ENCODE data around the gene PLA2G4E. TPM values are rescaled to one million over a fixed set of nuclear protein-coding genes. Genes with fewer than 3 reads are reported as not detected.

The PLA2G4E gene
- total RNA-seq, 1 experiment from 2014 or later, result not detected

DNA sequence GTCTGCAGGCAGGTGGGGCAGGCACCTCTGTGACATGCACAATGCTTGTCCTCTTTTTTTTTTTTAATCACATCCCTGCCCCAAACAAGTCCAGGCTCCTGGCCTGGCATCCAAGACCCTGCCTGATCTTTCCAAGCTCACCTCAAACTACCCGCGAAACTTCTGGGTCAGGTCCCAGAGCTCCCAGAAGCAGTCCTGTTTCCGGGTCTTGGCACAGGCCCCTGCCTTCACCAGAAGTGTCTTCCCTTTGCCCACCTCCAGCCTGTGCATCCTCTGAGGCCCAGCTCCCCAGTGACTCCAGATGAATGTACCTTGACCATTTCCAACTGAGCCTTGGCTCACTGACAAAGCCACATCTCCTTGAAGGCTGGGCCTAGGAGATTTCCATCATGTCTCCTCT is 23.0 kb downstream of the PLA2G4E start:
- in situ Hi-C loops (cut with HindIII; ENCODE audit: low sequenced_read_pairs), result no loop called here
- no peak for DNase-seq (ENCODE audit: low spot score)

DNA sequence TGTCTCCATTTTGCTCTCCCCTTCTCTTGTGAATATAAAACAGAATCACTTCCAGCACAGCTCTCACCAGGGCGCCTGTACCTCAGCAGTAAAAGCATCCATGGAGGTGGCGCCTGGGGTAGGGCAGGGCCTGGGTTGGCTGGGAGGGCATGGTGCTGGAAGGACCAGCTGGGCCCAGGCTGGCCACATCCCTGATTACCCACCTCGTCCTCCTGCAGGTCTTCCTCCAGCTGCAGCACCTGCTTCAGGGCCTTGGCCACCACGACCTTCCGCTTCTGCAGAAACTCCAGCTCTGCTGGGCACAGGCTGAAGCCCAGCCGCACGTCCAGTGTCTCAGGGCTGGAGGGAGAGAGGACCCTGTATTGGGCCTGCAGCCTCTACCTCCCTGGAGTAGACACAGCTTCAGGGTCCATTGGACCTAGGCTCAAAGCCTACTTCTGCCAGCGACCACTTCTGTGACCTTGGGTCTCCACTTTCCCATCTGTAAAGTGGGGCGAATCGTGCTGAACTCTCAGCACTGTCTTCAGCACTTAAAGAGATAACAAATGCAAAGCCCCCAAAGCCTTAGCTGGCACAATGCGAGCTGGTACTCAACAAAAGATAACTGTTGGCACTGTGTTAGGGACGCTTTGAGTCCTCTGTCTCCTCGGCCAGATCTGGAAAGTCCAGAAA is 23.8 kb downstream of the PLA2G4E start:
- in situ Hi-C loops (cut with HindIII; ENCODE audit: low sequenced_read_pairs), result no loop called here
- DNase-seq (ENCODE audit: low spot score), result no peak

DNA sequence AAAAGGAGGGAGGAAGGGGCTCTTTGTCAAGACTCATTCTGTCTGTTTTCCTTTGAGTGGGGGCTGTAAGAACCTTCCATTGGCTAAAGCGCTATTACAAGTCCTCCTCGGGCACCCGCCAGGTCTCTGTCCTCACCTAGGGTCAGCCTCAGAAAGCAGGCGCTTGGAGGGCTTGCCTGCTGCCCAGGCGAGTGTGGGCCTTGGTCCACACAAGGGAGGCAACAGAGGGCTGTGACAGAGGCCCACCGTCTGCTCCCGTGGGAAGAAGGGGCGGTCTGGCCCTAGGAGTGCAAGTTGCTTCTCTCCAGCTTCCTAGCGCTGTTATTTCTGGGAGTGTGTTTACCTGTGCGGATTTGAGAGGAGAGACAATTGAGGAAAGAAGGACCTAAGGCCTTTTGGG is 24.5 kb downstream of the PLA2G4E start:
- in situ Hi-C loops (cut with HindIII; ENCODE audit: low sequenced_read_pairs), result no loop called here
- no peak for DNase-seq (ENCODE audit: low spot score)

DNA sequence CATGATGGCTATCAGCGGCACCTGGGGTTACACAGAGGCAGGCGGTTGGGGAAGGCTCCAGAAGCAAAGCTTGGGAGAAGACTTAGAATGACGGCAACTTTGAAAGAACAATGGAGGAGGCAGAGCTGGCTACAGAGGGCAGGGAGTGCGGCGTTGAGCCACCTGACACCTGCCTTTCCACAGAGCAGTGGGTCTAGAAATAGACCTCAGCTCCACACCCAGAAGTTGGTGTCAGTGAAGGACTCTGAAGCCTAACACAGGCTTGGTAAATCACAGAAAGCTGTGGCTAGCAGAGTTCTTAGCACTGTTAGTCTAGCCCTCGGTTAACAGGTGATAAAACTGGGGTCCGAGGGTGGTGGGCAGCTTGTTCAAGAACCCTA is 25.4 kb downstream of the PLA2G4E start:
- DNase-seq (ENCODE audit: low spot score), result no peak
- in situ Hi-C loops (cut with HindIII; ENCODE audit: low sequenced_read_pairs), result no loop called here

DNA sequence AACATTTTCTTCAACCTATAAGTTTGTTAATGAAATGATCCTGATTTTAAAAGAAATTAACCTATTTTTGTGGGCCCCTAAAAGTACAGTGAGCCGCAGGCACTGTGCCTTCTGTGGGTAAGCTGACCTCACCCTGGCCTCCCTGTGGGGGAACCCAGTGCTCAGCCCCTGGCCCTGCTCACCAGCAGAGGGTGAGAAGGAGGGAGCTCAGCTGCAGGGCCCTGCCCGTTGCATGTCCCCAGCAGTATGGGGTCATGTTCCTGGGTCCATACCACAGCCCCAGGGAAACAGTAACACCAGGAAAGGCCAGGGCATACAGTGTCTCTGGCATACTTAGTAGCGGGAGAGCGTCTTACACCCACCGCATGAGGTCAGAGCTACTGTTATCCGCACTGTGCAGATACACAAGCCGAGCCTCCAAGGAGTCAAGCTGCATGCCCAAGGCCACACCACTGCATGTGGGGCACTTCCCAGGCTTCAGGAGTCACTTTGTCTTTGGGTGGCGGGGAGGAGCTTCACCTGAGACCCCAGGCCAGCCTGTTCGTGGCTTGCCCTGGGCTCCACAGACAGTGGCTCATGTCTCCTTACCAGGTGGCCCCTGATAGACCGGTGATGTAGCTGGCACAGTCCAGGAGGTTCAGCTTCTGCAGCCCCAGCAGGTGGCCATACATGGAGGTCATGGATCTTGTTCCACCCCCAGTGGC is 25.9 kb downstream of the PLA2G4E start:
- no peak for DNase-seq (ENCODE audit: low spot score)
- in situ Hi-C loops (cut with HindIII; ENCODE audit: low sequenced_read_pairs), result no loop called here

DNA sequence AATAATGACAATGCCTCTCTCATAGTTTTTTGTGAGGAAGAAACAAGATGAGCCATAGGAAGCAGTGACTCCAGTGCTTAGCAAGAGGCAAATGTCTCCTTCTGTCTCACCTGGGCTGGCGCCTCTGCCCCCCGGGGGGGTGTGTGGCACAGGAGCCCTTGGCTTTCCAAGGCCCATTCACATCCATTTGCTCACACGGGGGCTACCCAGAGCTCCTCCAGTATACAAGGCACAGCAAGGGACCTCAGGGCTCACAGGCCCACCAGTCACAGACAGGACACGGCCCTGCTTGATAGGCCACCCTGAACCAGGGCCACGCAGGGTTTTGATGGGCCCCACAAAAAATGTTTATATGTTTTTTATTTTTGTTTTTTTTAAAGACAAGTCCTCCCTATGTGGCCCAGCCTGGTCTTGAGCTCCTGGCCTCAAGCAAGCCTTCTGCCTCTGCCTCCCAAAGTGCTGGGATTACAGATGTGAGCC is 26.6 kb downstream of the PLA2G4E start:
- no peak for DNase-seq (ENCODE audit: low spot score)
- in situ Hi-C loops (cut with HindIII; ENCODE audit: low sequenced_read_pairs), result no loop called here

DNA sequence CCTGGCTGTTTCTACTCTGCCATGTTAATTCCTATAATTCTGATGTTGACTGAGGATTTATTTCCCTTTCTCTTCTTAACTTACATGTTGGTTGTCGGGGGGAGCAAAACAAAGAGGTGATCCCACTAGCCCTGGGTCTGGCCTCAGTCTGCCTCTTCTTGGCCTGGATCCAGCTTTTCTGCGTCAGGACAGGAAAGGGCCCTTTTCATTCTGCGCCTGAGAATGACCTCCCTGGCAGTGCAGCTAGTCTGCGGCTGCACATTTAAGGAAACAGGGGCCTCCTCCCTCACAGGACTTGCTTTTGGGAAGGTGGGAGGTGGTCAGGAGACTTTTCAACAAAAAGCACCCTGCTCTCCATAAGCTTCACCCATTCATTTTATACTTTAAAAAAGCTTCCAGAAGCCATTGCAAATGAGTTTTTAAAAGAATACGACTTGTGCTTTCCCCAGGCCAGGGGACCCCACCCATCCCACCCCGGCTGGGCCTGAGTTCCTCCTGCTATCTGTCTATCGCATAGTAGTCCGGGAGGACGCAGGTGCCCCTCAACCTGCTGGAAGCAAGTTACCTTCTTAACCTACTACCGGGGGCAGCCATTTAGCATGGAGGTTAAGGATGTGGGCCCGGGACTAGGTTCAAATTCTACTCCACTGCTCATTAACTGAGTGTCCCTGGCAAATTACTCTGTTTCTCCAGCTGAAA is 27.2 kb downstream of the PLA2G4E start:
- DNase-seq (ENCODE audit: low spot score), result no peak
- in situ Hi-C loops (cut with HindIII; ENCODE audit: low sequenced_read_pairs), result no loop called here

DNA sequence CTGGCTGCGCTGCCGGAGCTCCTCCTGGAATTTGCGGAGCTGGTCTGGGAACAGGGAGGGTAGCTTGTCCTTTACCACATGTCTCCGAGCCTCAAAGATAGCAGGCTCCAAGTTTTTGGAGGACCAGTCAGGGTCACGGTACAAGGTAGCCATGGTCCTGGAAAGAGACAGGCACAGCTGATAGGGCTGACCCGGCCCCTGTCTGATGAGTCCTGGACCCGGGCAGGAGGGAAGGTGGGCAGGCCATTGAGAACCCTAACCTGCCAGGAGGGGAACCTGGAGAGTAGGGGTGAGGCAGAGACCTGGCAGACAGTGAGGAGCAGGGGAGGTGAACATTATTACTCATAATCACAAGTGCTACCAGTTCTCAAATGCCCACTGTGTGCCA is 28.0 kb downstream of the PLA2G4E start:
- no peak for DNase-seq (ENCODE audit: low spot score)
- in situ Hi-C loops (cut with HindIII; ENCODE audit: low sequenced_read_pairs), result no loop called here

DNA sequence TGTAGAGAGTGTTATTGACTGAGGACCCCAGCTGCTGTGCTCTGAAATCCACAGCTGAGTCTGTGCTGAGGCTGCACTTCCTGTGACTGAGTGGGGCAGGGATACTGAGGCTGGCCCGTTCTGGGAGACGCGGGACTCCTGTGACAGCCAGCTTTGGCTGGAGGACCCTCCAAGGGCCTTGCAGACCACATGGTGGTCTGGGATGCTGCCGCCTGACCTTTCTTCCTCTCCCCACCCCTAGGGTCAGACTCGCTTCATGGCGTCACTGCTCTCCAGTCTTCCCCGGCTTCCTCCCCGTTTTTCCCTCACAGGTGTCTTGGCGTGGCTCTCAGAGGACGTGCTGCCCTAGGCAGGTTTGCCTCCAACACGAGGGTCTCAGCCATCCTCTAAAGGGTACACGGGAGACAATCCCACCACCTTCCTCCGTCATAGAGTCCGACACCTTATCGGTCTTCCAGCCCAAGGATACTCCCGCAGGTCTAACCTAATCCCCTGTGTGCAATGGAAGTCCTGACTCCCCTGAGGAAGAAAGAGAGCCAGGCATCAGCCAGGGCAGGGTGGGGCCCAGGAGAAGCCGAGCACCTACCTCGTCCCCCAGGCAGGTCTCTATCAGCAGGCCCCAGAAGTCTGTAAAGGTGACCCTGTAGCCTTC is 28.6 kb downstream of the PLA2G4E start:
- in situ Hi-C loops (cut with HindIII; ENCODE audit: low sequenced_read_pairs), result no loop called here
- no peak for DNase-seq (ENCODE audit: low spot score)

DNA sequence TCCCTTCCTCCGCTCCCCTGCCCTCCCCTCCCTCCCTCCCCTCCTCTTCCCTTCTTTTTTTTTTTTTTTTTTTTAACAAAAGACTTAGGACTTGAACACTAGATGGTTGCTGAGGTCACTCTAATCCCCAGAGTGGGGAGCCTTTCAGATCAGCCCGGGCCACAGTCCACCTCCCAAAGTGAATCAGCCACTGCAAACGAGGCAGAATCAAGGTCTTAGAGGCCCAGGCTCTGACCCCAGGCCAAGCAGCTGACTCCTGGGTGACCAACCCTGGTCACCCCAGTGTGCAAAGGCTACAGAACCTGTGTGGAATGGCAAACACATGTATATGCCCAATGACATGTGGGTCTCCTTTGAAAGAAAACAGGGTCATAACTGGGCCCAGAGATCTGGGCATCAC is 30.2 kb downstream of the PLA2G4E start:
- no peak for DNase-seq (ENCODE audit: low spot score)
- in situ Hi-C loops (cut with HindIII; ENCODE audit: low sequenced_read_pairs), result no loop called here

DNA sequence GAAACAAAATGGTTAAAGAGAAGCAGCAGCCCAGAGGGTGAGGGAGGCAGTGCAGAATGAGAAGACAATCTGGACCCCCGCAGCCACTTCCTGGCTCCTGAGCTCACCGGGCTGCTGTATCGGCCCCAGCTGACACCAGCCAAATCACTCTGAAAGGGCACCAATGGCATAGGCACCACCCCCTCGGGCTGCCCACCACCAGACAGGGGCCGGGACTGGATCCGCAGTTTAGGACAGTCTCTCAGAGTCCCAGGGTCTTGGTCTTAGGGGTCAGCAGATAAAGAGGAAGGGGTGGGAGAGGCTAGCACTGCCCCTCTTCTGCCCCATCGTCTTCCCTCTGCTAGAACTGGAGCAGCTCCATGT is 30.6 kb downstream of the PLA2G4E start:
- no peak for DNase-seq (ENCODE audit: low spot score)
- in situ Hi-C loops (cut with HindIII; ENCODE audit: low sequenced_read_pairs), result no loop called here

DNA sequence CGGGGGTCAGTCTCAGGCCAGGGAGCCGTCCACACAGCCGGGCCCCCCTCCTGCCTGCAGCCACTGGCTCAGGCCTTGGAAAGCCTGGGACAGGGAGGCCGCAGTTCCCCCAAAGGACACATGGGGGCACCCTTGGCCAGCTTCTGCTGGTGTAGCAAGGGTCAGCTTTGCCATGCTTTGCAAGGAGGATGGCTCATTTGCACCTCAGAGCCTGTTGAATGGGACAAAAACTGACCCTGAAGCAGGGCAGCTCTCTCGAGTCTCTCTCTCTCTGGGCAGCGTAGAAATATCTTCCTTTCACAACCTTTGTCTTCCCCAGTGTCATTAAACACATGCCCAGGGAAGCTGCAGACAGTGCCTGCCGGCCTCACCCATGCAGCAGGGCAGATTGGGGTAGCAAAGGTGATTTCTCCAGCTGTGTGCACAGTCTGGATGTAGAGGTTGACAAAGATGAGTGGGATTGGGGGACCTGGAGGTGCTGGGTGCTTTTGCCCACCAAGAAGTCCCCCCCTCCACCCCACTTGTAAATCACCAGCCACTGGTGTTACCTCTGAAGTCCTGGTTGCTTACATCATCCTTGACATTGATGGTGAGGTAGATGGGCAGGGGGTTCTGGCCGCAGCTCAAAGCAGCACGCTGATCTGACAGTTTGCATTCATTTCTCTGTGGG is 31.1 kb downstream of the PLA2G4E start:
- in situ Hi-C loops (cut with HindIII; ENCODE audit: low sequenced_read_pairs), result no loop called here

DNA sequence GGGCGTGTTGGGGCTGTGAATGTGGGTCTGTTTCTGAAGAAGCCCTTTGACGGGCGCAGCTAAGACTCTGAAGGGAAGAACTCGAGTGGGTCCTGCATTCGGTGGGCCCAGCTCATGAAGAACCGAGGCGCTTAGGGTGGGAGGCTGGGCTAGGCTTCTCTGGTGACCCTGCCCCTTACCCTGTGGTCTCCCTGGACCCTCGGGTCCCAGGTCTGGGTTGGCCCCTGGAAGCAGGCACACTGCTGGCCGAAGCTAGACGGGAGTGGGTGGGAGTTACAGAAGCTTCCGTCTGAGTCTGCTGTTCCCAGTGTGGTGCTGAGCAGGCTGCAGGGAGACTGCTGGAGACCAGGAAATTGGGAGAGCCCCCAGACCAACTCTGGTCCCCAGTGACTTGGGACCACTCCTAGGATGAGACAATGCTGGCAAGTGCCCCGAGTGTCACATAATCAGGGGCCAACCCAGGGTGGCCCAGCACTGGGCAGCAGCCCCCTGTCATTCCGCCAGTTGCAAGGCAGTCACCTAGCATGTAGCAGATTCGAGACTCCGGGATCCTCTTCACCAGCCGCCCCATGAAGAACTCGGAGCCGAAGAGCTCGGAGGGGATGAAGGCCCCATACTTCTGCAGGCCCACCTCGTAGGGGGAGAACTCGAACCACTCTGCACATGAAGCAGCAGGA is 31.8 kb downstream of the PLA2G4E start:
- in situ Hi-C loops (cut with HindIII; ENCODE audit: low sequenced_read_pairs), result no loop called here
- no peak for DNase-seq (ENCODE audit: low spot score)

More for the DNA sequence above, 31.1 kb downstream of the PLA2G4E start:
- DNase-seq (ENCODE audit: low spot score), result peak; percentile 77

DNA sequence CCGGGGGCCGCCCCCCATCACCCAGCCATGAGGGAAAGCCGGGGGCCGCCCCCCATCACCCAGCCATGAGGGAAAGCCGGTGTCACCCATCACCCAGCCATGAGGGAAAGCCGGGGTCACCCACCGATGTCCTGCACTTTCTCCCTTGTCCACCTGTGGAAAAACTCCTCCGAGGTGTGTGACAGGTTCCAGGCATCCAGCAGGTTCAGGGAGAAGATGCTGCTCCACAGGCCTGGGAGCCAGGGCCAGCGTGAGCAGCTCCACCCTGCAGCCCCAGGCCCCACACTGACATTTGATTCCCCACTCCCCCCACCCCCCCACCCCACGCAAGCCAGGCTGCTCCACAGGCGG is 32.9 kb downstream of the PLA2G4E start:
- DNase-seq (ENCODE audit: low spot score), result no peak
- in situ Hi-C loops (cut with HindIII; ENCODE audit: low sequenced_read_pairs), result no loop called here

DNA sequence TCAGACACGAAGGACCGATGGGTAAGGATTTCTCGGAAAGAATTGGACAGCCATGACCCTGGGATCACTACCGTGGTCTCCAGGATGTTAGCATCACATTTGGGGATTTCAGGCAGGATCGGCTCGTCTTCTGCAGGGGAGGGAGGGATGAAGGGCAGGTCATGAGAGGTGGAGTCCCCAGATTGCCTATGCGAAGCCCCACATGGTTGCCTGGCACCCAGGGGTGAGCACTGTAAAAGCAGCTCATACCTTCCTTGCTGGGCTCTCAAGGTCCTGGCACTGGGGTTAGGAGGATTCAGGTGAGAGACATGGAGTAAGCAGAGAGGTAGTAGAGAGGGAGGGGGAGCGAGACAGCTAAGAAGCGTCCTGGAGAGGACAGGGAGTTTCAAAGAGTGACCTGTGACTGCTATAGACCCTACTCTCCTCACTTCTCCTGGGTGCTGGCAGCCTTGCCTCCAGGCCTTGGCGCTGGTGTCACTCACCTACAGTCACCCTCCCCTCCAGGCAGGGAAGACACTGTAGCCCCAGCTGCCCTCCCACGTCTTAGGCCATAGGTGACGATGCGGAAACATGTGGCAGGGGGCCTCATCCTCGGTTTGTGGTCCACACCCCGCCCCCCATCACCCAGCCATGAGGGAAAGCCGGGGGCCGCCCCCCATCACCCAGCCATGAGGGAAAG is 33.5 kb downstream of the PLA2G4E start:
- in situ Hi-C loops (cut with HindIII; ENCODE audit: low sequenced_read_pairs), result no loop called here
- no peak for DNase-seq (ENCODE audit: low spot score)

DNA sequence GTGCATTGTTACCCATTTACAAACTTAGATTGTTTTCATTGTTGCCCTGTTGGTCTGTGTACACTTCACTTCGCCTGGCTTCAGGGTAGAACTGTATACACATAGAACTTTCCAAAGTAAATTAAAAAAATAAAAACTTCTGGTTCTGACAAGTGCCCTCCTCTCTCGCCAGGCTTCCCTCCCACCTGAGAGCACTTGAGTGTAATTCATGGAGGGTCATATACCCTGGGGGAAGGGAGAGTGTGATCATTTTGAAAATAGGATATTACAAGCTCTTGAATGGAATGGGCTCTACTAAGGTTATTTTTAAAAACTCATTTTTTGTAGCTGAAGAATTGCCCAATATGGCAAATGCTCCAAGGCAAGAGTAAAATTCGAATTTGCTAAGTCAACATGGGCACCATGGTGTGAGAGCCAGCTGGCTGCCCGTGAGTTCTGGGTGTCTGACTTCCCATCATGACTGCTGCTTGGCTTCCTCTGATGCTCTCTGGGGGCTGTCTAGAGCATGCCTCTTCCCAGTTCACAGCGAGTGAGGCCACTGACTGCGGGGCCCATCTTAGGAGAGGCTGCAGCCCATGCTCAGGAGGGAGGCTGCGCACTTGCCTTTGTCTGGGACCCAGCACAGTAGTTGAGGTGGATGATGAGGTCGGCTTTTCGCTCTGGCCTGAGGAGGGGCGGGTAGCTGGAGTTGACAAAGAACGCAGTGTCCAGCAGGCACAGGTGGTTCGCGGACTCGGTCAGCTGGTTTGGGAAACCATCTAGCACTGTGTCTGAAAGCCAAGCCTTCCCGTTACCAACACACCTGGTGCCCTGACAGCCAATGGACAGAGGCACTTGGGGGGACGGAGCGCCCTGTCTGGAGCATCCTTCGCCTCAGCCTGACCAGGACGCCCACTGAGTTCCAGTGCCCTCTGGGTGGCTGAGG is 35.3 kb downstream of the PLA2G4E start:
- no peak for DNase-seq (ENCODE audit: low spot score)

DNA sequence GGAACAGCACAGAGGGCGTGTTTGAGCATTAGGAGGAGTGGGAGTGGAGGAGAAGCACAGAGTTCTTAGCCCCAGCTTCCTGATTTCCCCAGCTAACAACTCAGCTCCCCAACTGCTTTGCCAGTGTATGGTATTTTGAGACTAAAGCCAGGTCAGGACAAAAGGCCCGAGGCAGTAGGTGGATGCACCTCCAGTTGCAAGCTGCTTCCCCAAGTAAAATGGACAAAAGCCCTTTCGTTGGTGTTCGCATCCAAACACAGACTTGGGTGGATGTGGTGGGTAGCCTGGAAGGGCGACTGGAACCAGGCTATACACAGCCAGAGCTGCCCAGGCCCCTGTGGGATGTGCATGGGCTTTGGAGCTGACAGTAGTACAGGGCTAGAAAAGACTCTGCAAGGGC is 36.2 kb downstream of the PLA2G4E start:
- in situ Hi-C loops (cut with HindIII; ENCODE audit: low sequenced_read_pairs), result no loop called here
- no peak for DNase-seq (ENCODE audit: low spot score)

More for the DNA sequence above, 35.3 kb downstream of the PLA2G4E start:
- in situ Hi-C loops (cut with HindIII; ENCODE audit: low sequenced_read_pairs), result no loop called here

All from G401 (cell line).